ENCODE results near the gene FAM81A. TPM values are rescaled to one million over a fixed set of nuclear protein-coding genes. Genes with fewer than 3 reads are reported as not detected.
"Not testable (repeated sequence)": the region's sequence is repeated elsewhere in the genome, so short reads cannot be mapped to it uniquely, and the experiment has no call there.

FAM81A gene
- total and polyA plus RNA-seq, 4 donors, result under 0.01 to 0.13 (median 0.07) TPM

DNA sequence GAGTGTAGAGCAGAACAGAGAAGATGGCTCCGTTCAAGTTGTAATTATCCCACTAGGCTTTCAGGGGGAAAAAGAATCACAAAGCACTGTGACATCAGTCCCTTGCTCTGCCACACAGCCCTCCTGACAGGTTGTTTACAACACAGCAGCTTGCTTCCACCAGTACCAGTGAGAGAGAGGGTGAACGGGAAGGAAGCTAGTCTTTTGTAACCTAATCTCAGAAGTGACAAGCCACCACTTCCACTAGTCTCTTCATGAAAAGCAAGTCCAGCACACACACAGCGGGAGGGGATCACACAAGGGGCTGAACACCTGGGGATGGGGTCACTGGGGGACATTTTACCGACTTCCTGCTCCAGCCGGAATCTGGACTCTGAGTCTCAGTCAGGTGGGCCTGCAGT, 86.3 kb downstream of the FAM81A start:
- H3K9me3 ChIP-seq (ENCODE audit: control insufficient read depth in 4 of 4, low read length in 3 of 4), result no peaks in the 10 kb centered on the region
- no peak for TF ChIP-seq EGR1 (IDR thresholded peaks at IDR 0.05; ENCODE audit: low read depth in 2 of 2)
- no peak for TF ChIP-seq RAD21 (IDR thresholded peaks at IDR 0.05)
- TF ChIP-seq, protein P1, sequence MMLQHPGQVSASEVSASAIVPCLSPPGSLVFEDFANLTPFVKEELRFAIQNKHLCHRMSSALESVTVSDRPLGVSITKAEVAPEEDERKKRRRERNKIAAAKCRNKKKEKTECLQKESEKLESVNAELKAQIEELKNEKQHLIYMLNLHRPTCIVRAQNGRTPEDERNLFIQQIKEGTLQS (IDR thresholded peaks at IDR 0.05), result no peak
- no peak for TF ChIP-seq NR2F2 (IDR thresholded peaks at IDR 0.05)
- TF ChIP-seq GABPA (IDR thresholded peaks at IDR 0.05 in 1 of 2, conservative IDR thresholded peaks at IDR 0.05 in 1 of 2), result no peak
- no peak for TF ChIP-seq JUND (IDR thresholded peaks at IDR 0.05)
- no peak for TF ChIP-seq FOXA1 (IDR thresholded peaks at IDR 0.05)
- no peak for TF ChIP-seq FOXA2 (IDR thresholded peaks at IDR 0.05)
- no peak for TF ChIP-seq YY1 (IDR thresholded peaks at IDR 0.05)
- no peak for TF ChIP-seq HNF4G (IDR thresholded peaks at IDR 0.05)
- TF ChIP-seq CTCF (IDR thresholded peaks at IDR 0.05; ENCODE audit: low read depth, low read length, missing input control), result no peak
- WGBS, result 76% methylated on average over 5 of the region's 5 CpGs
- peaks cover 0 to 2% (median 1%) of the 10 kb centered on the region in 4 donors for H3K4me1 ChIP-seq (ENCODE audit: control insufficient read depth in 4 of 4, insufficient read depth in 4 of 4, low read length in 3 of 4)
- no peak overlapping the region for H3K27ac ChIP-seq (ENCODE audit: low read depth in 1 of 2, low read length in 2 of 2)
- no peaks in the 10 kb centered on the region for H3K36me3 ChIP-seq (ENCODE audit: control insufficient read depth in 4 of 4, insufficient read depth in 3 of 4, low read depth in 1 of 4, low read length in 3 of 4)
- H3K4me3 ChIP-seq (ENCODE audit: low read depth in 1 of 3, low read length in 3 of 3), result no peak overlapping the region
- H3K27me3 ChIP-seq (ENCODE audit: control insufficient read depth in 4 of 4, insufficient read depth in 4 of 4, low read length in 3 of 4), result no peaks in the 10 kb centered on the region
- no peak for DNase-seq (ENCODE audit: low spot score)
- no peak overlapping the region for H3K9ac ChIP-seq (ENCODE audit: low read depth in 1 of 2, low read length in 2 of 2)

GRCh38 chr15:59526466-59526865, 88.5 kb downstream of the FAM81A start:
- DNase-seq (ENCODE audit: low spot score), result not testable (repeated sequence)

DNA sequence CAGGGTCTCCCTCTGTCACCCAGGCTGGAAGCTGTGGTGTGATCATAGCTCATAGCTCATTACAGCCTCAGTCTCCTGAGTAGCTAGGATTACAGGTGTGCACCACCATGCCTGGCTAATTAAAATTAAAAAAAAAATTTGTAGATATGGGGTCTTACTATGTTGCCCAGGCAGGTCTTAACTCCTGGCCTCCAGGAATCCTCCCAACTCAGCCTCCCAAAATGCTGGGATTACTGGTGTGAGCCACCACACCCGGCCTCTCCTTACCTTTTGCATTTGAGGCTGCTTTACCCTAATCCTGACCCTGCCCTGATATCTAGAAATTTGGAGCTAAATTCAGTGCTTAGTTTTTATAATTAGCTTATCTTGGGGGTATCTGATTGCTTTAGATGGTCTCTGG, 90.4 kb downstream of the FAM81A start:
- Histone ChIP-seq H3K9me3 (ENCODE audit: control insufficient read depth in 4 of 4, low read length in 3 of 4) (no peaks in the 10 kb centered on the region), H3K27me3 (ENCODE audit: control insufficient read depth in 4 of 4, insufficient read depth in 4 of 4, low read length in 3 of 4) (no peaks in the 10 kb centered on the region), H3K27ac (ENCODE audit: low read depth in 1 of 2, low read length in 2 of 2) (no peak overlapping the region), H3K4me1 (ENCODE audit: control insufficient read depth in 4 of 4, insufficient read depth in 4 of 4, low read length in 3 of 4) (peaks cover 0 to 2% (median 1%) of the 10 kb centered on the region in 4 donors), H3K36me3 (ENCODE audit: control insufficient read depth in 4 of 4, insufficient read depth in 3 of 4, low read depth in 1 of 4, low read length in 3 of 4) (no peaks in the 10 kb centered on the region), H3K9ac (ENCODE audit: low read depth in 1 of 2, low read length in 2 of 2) (no peak overlapping the region), H3K4me3 (ENCODE audit: low read depth in 1 of 3, low read length in 3 of 3) (no peak overlapping the region)
- 89% methylated on average over 1 of the region's 1 CpG for WGBS
- no peak for DNase-seq (ENCODE audit: low spot score)
- TF ChIP-seq SP1 (IDR thresholded peaks at IDR 0.05) (no peak), TAF1 (conservative IDR thresholded peaks at IDR 0.05) (no peak), HNF4A (conservative IDR thresholded peaks at IDR 0.05) (no peak), RXRA (IDR thresholded peaks at IDR 0.05) (no peak), CTCF (IDR thresholded peaks at IDR 0.05; ENCODE audit: low read depth, low read length, missing input control) (no peak), YY1 (IDR thresholded peaks at IDR 0.05) (no peak), JUND (IDR thresholded peaks at IDR 0.05) (no peak), FOXA1 (IDR thresholded peaks at IDR 0.05) (no peak), EGR1 (IDR thresholded peaks at IDR 0.05; ENCODE audit: low read depth in 2 of 2) (no peak), MAX (IDR thresholded peaks at IDR 0.05) (no peak), GABPA (IDR thresholded peaks at IDR 0.05 in 1 of 2, conservative IDR thresholded peaks at IDR 0.05 in 1 of 2) (no peak), FOXA2 (IDR thresholded peaks at IDR 0.05) (no peak), RAD21 (IDR thresholded peaks at IDR 0.05) (no peak)
- TF ChIP-seq, protein P2, sequence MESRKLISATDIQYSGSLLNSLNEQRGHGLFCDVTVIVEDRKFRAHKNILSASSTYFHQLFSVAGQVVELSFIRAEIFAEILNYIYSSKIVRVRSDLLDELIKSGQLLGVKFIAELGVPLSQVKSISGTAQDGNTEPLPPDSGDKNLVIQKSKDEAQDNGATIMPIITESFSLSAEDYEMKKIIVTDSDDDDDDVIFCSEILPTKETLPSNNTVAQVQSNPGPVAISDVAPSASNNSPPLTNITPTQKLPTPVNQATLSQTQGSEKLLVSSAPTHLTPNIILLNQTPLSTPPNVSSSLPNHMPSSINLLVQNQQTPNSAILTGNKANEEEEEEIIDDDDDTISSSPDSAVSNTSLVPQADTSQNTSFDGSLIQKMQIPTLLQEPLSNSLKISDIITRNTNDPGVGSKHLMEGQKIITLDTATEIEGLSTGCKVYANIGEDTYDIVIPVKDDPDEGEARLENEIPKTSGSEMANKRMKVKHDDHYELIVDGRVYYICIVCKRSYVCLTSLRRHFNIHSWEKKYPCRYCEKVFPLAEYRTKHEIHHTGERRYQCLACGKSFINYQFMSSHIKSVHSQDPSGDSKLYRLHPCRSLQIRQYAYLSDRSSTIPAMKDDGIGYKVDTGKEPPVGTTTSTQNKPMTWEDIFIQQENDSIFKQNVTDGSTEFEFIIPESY (IDR thresholded peaks at IDR 0.05), result no peak
- TF ChIP-seq, protein P1 (IDR thresholded peaks at IDR 0.05), result no peak

More at GRCh38 chr15:59526466-59526865, 88.5 kb downstream of the FAM81A start:
- not testable (repeated sequence) for H3K36me3 ChIP-seq (ENCODE audit: control insufficient read depth in 4 of 4, insufficient read depth in 3 of 4, low read depth in 1 of 4, low read length in 3 of 4); H3K27me3 ChIP-seq (ENCODE audit: control insufficient read depth in 4 of 4, insufficient read depth in 4 of 4, low read length in 3 of 4); H3K9ac ChIP-seq (ENCODE audit: low read depth in 1 of 2, low read length in 2 of 2); H3K9me3 ChIP-seq (ENCODE audit: control insufficient read depth in 4 of 4, low read length in 3 of 4); H3K4me3 ChIP-seq (ENCODE audit: low read depth in 1 of 3, low read length in 3 of 3); H3K27ac ChIP-seq (ENCODE audit: low read depth in 1 of 2, low read length in 2 of 2); H3K4me1 ChIP-seq (ENCODE audit: control insufficient read depth in 4 of 4, insufficient read depth in 4 of 4, low read length in 3 of 4)
- WGBS, result 92% methylated on average over 6 of the region's 6 CpGs

All from liver (tissue), 9 donors.